ENCODE measurements around the gene TMTC2. TPM values are rescaled to one million over a fixed set of nuclear protein-coding genes. Genes with fewer than 3 reads are reported as not detected.

Gene TMTC2
- total RNA-seq, 1 donor from 2014 or later = 12.3 TPM

- TF ChIP-seq CTCF (conservative IDR thresholded peaks at IDR 0.05) = no peak
- no peaks in the 10 kb centered on the region for H3K27me3 Mint-ChIP-seq (ENCODE audit: low read depth)
- peaks cover 8% of the 10 kb centered on the region for H3K4me1 Mint-ChIP-seq
- H3K27ac Mint-ChIP-seq (ENCODE audit: unreplicated experiment) = no peak overlapping the region
- H3K36me3 Mint-ChIP-seq (ENCODE audit: low read depth) = no peaks in the 10 kb centered on the region
- no peaks in the 10 kb centered on the region for H3K9me3 Mint-ChIP-seq
- no peak for DNase-seq (ENCODE audit: low read depth, low spot score)
- no peak overlapping the region for H3K4me3 Mint-ChIP-seq
Measured at GRCh38 chr12:82963956-82964355, 277.2 kb downstream of the TMTC2 start.

GRCh38 chr12:82964446-82964845 is 277.7 kb downstream of the TMTC2 start:
- no peak overlapping the region for H3K27ac Mint-ChIP-seq (ENCODE audit: unreplicated experiment)
- peaks cover 8% of the 10 kb centered on the region for H3K4me1 Mint-ChIP-seq
- H3K27me3 Mint-ChIP-seq (ENCODE audit: low read depth) = no peaks in the 10 kb centered on the region

GRCh38 chr12:82966001-82966559 is 279.4 kb downstream of the TMTC2 start:
- H3K27ac Mint-ChIP-seq (ENCODE audit: unreplicated experiment) = no peak overlapping the region

More at GRCh38 chr12:82964446-82964845, 277.7 kb downstream of the TMTC2 start:
- no peak for DNase-seq (ENCODE audit: low read depth, low spot score)
- TF ChIP-seq CTCF (conservative IDR thresholded peaks at IDR 0.05) = no peak
- H3K36me3 Mint-ChIP-seq (ENCODE audit: low read depth) = no peaks in the 10 kb centered on the region
- no peak overlapping the region for H3K4me3 Mint-ChIP-seq
- H3K9me3 Mint-ChIP-seq = no peaks in the 10 kb centered on the region

GRCh38 chr12:82968631-82969367 is 282.1 kb downstream of the TMTC2 start:
- H3K4me3 Mint-ChIP-seq = no peak overlapping the region
- H3K4me1 Mint-ChIP-seq = peaks cover 16% of the 10 kb centered on the region
- H3K27me3 Mint-ChIP-seq (ENCODE audit: low read depth) = no peaks in the 10 kb centered on the region
- DNase-seq (ENCODE audit: low read depth, low spot score) = no peak
- H3K36me3 Mint-ChIP-seq (ENCODE audit: low read depth) = no peaks in the 10 kb centered on the region
- no peak for TF ChIP-seq CTCF (conservative IDR thresholded peaks at IDR 0.05)
- H3K9me3 Mint-ChIP-seq = no peaks in the 10 kb centered on the region
- no peak overlapping the region for H3K27ac Mint-ChIP-seq (ENCODE audit: unreplicated experiment)

More at GRCh38 chr12:82966001-82966559, 279.4 kb downstream of the TMTC2 start:
- Mint-ChIP-seq H3K4me1 (peaks cover 8% of the 10 kb centered on the region), H3K9me3 (no peaks in the 10 kb centered on the region), H3K27me3 (ENCODE audit: low read depth) (no peaks in the 10 kb centered on the region), H3K4me3 (no peak overlapping the region), H3K36me3 (ENCODE audit: low read depth) (no peaks in the 10 kb centered on the region)
- DNase-seq (ENCODE audit: low read depth, low spot score) = no peak
- TF ChIP-seq CTCF (conservative IDR thresholded peaks at IDR 0.05) = no peak

- peaks cover 2% of the 10 kb centered on the region for H3K36me3 Mint-ChIP-seq (ENCODE audit: low read depth)
- H3K4me3 Mint-ChIP-seq = no peak overlapping the region
- no peaks in the 10 kb centered on the region for H3K27me3 Mint-ChIP-seq (ENCODE audit: low read depth)
- H3K27ac Mint-ChIP-seq (ENCODE audit: unreplicated experiment) = peak overlapping the region; percentile 1
- H3K4me1 Mint-ChIP-seq = peaks cover 8% of the 10 kb centered on the region
- H3K9me3 Mint-ChIP-seq = no peaks in the 10 kb centered on the region
- no peak for TF ChIP-seq CTCF (conservative IDR thresholded peaks at IDR 0.05)
- DNase-seq (ENCODE audit: low read depth, low spot score) = no peak
Measured at GRCh38 chr12:82970614-82971013, 283.9 kb downstream of the TMTC2 start.

All from neural crest cell (in vitro differentiated cells).